Measurements from ENCODE around the gene HIF1A. TPM values are rescaled to one million over a fixed set of nuclear protein-coding genes. Genes with fewer than 3 reads are reported as not detected.

Gene HIF1A
- total and polyA plus RNA-seq, 2 experiments from 2014 or later = 113 to 242 TPM

DNA sequence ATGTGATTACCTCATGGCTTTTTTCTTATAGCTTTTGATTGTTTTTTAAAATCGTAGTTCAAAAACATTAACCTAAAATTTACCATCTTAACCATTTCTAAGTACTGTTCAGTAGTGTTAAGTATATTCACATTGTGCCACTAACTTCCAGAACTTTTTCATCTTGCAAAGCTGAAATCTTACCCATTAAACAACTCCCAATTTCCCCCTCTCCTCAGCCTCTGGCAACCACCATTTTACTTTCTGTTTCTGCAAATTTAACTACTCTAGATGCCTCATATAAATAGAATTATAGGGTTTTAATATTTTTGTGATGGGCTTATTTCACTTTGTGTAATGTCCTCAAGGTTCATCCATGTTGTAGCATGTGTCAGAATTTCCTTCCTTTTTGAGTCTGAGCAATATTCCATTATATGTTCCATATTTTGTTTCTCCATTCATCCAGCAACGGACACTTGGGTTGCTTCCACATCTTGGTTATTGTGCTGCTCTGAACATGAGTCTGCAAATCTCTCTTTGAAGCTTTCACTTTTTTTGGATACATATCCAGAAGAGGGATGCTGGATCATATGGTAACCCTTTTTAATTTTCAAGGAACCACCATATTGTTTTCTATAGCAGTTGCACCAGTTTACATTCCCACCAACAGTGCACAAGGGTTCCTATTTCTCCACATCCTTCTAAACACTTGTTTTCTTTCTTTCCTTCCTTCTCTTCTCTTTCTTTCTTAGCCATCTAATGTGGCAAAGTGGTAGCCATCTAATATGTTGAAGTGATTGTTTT lies 5.0 kb downstream of the HIF1A start (continued):
- TF ChIP-seq, protein P1, sequence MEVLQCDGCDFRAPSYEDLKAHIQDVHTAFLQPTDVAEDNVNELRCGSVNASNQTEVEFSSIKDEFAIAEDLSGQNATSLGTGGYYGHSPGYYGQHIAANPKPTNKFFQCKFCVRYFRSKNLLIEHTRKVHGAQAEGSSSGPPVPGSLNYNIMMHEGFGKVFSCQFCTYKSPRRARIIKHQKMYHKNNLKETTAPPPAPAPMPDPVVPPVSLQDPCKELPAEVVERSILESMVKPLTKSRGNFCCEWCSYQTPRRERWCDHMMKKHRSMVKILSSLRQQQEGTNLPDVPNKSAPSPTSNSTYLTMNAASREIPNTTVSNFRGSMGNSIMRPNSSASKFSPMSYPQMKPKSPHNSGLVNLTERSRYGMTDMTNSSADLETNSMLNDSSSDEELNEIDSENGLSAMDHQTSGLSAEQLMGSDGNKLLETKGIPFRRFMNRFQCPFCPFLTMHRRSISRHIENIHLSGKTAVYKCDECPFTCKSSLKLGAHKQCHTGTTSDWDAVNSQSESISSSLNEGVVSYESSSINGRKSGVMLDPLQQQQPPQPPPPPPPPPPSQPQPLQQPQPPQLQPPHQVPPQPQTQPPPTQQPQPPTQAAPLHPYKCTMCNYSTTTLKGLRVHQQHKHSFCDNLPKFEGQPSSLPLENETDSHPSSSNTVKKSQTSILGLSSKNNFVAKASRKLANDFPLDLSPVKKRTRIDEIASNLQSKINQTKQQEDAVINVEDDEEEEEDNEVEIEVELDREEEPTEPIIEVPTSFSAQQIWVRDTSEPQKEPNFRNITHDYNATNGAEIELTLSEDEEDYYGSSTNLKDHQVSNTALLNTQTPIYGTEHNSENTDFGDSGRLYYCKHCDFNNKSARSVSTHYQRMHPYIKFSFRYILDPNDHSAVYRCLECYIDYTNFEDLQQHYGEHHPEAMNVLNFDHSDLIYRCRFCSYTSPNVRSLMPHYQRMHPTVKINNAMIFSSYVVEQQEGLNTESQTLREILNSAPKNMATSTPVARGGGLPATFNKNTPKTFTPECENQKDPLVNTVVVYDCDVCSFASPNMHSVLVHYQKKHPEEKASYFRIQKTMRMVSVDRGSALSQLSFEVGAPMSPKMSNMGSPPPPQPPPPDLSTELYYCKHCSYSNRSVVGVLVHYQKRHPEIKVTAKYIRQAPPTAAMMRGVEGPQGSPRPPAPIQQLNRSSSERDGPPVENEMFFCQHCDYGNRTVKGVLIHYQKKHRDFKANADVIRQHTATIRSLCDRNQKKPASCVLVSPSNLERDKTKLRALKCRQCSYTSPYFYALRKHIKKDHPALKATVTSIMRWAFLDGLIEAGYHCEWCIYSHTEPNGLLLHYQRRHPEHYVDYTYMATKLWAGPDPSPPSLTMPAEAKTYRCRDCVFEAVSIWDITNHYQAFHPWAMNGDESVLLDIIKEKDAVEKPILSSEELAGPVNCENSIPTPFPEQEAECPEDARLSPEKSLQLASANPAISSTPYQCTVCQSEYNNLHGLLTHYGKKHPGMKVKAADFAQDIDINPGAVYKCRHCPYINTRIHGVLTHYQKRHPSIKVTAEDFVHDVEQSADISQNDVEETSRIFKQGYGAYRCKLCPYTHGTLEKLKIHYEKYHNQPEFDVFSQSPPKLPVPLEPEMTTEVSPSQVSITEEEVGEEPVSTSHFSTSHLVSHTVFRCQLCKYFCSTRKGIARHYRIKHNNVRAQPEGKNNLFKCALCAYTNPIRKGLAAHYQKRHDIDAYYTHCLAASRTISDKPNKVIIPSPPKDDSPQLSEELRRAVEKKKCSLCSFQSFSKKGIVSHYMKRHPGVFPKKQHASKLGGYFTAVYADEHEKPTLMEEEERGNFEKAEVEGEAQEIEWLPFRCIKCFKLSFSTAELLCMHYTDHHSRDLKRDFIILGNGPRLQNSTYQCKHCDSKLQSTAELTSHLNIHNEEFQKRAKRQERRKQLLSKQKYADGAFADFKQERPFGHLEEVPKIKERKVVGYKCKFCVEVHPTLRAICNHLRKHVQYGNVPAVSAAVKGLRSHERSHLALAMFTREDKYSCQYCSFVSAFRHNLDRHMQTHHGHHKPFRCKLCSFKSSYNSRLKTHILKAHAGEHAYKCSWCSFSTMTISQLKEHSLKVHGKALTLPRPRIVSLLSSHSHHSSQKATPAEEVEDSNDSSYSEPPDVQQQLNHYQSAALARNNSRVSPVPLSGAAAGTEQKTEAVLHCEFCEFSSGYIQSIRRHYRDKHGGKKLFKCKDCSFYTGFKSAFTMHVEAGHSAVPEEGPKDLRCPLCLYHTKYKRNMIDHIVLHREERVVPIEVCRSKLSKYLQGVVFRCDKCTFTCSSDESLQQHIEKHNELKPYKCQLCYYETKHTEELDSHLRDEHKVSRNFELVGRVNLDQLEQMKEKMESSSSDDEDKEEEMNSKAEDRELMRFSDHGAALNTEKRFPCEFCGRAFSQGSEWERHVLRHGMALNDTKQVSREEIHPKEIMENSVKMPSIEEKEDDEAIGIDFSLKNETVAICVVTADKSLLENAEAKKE (CRISPR knock-in tag; IDR thresholded peaks at IDR 0.05) = no peak
- TF ChIP-seq, protein P2, sequence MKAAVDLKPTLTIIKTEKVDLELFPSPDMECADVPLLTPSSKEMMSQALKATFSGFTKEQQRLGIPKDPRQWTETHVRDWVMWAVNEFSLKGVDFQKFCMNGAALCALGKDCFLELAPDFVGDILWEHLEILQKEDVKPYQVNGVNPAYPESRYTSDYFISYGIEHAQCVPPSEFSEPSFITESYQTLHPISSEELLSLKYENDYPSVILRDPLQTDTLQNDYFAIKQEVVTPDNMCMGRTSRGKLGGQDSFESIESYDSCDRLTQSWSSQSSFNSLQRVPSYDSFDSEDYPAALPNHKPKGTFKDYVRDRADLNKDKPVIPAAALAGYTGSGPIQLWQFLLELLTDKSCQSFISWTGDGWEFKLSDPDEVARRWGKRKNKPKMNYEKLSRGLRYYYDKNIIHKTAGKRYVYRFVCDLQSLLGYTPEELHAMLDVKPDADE (IDR thresholded peaks at IDR 0.05) = no peak

DNA sequence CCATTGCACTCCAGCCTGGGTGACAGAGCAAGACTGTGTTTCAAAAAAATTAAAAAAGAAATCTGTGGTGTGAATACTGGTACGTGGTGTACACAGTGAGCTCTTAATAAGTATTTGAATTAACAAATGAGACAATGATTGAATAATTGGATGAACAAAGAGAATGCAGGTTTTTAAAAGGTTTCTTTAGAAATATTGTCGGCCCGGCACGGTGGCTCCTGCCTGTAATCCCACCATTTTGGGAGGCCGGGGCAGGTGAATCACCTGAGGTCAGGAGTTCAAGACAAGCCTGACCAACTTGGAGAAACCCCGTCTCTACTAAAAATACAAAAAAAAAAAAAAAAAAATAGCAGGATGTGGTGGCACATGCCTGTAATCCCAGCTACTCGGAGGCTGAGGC lies 6.6 kb downstream of the HIF1A start:
- H3K4me3 Mint-ChIP-seq = no peak overlapping the region
- no peaks in the 10 kb centered on the region for H3K9me3 Mint-ChIP-seq
- H3K27ac ChIP-seq (ENCODE audit: low read depth) = no peak overlapping the region
- no peaks in the 10 kb centered on the region for H3K27me3 ChIP-seq (ENCODE audit: insufficient read depth)
- no peak overlapping the region for H3K4me3 ChIP-seq
- H3K79me2 ChIP-seq (replicated peaks; ENCODE audit: insufficient read depth) = peaks cover 100% of the 10 kb centered on the region
- H3K36me3 Mint-ChIP-seq (ENCODE audit: low read depth) = peaks cover 6% of the 10 kb centered on the region
- peaks cover 78% of the 10 kb centered on the region for H4K20me1 ChIP-seq (replicated peaks; ENCODE audit: insufficient read depth)
- no peaks in the 10 kb centered on the region; the same call in 1 of the 2 replicates for H3K36me3 ChIP-seq (ENCODE audit: insufficient read depth)
- H2AFZ ChIP-seq = no peak overlapping the region
- H3F3A ChIP-seq (replicated peaks; ENCODE audit: low read depth) = no peaks in the 10 kb centered on the region
- no peaks in the 10 kb centered on the region for H3K9me2 ChIP-seq (ENCODE audit: insufficient read depth)
- peaks cover 78% of the 10 kb centered on the region for H3K4me1 ChIP-seq (ENCODE audit: insufficient read depth)
- H3K4me2 ChIP-seq = no peak overlapping the region; the same call in 1 of the 2 replicates
- peaks cover 67% of the 10 kb centered on the region for H3K4me1 Mint-ChIP-seq
- DNase-seq (ENCODE audit: low spot score) (no peak), ATAC-seq (no peak)
- H3K27me3 Mint-ChIP-seq (ENCODE audit: insufficient read depth, low read depth, poor library complexity) = no peaks in the 10 kb centered on the region
- no peak overlapping the region for H3K27ac Mint-ChIP-seq
- TF ChIP-seq, protein P3, sequence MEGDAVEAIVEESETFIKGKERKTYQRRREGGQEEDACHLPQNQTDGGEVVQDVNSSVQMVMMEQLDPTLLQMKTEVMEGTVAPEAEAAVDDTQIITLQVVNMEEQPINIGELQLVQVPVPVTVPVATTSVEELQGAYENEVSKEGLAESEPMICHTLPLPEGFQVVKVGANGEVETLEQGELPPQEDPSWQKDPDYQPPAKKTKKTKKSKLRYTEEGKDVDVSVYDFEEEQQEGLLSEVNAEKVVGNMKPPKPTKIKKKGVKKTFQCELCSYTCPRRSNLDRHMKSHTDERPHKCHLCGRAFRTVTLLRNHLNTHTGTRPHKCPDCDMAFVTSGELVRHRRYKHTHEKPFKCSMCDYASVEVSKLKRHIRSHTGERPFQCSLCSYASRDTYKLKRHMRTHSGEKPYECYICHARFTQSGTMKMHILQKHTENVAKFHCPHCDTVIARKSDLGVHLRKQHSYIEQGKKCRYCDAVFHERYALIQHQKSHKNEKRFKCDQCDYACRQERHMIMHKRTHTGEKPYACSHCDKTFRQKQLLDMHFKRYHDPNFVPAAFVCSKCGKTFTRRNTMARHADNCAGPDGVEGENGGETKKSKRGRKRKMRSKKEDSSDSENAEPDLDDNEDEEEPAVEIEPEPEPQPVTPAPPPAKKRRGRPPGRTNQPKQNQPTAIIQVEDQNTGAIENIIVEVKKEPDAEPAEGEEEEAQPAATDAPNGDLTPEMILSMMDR (conservative IDR thresholded peaks at IDR 0.05; ENCODE audit: low read depth in 2 of 2) = no peak
- TF ChIP-seq, protein P1 (CRISPR knock-in tag; IDR thresholded peaks at IDR 0.05) = no peak
- TF ChIP-seq CREB1 (CRISPR knock-in tag; IDR thresholded peaks at IDR 0.05; ENCODE audit: low read depth) = no peak
- TF ChIP-seq POLR2AphosphoS5 (IDR thresholded peaks at IDR 0.05; ENCODE audit: low read depth) = no peak
